ENCODE data around the gene RCOR1. TPM values are rescaled to one million over a fixed set of nuclear protein-coding genes. Genes with fewer than 3 reads are reported as not detected.

The RCOR1 gene
- total and polyA plus RNA-seq, 2 of the 8 experiments (the other 6 are each of a cell fraction or from before 2014, with no cell fraction given), result 12.3 to 26.3 TPM

DNA sequence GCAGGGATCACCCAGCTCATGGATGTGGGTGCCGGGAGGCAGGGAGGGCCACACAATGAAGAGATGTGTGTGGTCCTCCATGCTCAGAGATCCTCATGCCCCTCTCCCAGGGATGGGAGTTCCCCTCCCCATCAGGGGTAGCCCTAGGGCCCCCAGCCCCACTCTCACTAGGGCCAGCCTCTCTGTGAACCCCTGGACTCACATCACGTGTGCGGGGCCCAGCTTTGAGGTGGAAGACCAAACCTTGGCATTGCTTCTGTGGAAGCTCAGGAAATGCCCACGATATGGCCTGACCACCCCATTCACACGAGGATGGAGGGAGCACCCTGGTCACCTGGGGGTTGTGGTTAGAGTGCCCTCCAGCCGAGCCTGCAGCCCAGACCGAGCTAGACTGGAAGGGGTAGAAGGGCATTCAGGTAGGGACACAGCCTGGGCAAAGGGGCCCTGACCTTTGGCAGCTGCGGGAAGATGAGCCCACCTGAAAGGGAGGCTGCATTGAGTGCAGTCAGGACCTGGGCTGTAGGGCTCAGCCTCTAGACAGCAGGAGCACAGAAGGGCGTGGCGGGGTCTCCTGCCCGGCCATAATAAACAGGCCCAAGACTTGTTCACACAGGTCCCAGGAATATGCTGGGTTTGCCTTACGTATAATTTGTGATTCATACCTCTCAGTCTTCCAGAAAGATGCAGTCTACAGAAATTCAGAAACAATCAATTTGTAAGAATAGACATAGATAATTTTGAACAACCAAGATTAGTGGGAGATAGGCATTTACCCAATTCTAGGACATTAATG is 34.8 kb upstream of the RCOR1 start (continued):
- TF ChIP-seq TAF7 (optimal IDR thresholded peaks at IDR 0.05; ENCODE audit: borderline replicate concordance, low read depth, low read length) (no peak), SIX5 (IDR thresholded peaks at IDR 0.05; ENCODE audit: low read depth, low read length) (no peak)
